ENCODE measurements around the gene MED15.

Gene MED15

DNA sequence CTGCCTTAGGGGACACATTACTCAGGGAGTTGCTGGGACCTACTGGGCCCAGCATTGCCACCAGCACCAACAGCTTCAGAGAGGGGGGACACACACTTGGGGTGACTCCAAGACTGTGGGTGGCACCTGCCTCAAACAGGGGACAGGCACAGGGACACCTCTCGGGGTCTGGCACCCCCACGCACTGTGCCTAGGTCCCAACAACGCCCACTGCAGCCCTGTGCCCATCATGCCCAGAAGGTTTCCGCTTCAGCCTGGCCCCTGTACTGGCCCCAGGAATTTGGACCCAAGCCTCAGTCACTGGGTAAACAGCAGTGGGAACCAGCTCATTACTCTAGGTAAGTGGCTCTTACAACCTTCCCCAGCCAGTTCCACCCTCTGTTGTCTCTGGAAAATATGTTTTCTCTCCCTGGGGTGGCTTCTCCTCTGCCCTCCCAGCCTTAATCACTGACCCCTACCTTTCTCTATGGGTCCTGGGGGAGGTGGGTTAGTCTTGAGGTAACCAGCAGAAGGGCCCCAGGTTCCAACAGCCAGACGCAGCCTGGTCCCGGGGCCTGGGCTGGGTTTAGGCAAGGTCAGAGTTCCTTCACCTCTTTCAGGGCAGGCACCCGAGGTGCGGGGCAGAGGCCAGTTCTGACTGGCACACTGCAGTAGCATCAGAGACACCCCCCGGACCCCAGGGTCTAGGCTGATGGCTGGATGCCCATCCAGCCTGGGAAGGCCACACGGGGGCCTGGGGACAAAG is 123.6 kb downstream of the MED15 start:
- no peak for DNase-seq

DNA sequence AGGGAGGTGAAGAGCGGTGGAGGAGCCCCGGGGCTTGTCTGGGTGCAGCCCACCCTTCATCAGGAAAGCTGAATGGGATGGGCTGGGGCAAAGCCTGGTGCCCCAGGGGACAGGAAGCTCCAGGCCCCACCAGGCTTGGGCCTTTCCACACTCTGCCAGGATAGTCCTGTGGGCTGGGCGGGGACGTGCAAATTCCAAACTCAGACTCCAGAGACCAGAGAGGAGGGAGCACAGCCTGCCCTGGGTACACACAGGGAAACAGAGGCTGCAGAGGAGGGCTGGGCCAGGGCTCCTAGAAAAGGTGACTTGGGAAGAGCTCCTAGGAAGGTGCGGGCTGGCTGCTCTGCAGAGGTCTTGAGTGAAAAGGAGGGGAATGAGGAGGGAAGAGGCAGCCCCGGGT is 124.7 kb downstream of the MED15 start:
- DNase-seq: no peak

DNA sequence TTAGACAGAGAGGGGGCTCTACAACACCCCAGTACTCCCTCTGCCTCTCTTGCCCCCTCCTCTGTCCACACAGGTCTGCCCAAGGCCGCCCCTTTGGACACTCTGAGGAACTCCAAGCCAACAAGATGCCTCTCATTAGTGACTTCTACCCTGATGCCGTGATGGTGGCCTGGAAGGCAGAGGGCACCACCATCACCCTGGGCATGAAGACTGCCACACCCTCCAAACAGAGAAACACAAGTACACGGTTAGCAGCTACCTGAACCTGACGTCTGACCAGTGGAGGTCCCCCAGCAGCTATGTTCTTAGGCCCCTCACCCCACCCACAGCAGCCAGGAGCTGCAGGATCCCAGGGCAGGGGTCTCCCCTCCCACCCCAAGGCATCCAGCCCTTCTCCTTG is 125.1 kb downstream of the MED15 start:
- no peak for DNase-seq

DNA sequence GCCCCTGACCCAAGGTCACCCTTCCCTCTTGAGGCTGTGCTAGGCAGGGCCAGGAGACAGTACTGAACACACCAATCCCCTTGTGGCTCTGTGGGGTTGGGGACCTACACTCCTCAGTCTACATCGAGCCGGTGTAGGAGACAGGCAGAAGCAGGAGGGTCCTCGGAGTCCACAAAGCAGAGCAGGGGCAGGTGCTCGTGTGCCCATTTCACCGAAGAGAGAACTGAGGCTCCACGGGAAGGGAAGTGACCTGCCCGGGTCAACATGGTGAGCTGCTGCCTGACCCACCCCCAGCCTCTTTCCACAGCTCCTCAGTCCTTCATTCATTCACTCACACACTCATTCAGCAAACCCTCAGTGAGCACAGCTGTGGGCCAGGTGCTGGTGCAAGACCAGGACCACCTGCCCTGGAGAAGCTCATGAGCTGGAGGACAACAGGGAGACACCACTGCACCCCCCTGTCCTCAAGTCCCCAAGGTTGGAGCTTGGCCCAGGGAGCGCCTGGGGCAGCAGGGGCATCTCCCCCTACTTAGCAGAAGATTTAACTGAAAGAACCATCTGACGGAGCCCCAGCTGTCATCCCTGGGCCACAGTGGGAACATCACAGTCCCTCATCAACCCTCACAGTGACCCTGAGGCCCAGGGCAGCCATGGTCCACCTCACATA is 127.3 kb downstream of the MED15 start:
- DNase-seq: no peak

DNA sequence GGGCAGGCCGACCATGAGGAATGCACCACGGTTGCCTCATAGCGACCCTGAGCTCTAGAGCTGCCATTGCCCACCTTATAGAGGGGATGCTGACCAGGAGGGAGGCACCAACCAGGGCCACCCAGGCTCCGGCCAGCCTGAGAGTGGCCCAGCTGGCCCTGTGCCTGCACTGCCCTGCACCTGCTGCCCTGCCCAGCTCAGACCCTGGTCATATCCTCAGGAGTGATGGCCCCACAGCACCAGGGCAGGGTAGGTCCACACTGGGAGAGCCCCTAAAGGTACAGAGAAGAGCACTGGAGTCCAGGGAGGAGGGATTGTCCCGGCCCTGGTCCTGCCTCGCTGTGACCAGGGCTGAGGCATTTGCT is 127.8 kb downstream of the MED15 start:
- no peak for DNase-seq

DNA sequence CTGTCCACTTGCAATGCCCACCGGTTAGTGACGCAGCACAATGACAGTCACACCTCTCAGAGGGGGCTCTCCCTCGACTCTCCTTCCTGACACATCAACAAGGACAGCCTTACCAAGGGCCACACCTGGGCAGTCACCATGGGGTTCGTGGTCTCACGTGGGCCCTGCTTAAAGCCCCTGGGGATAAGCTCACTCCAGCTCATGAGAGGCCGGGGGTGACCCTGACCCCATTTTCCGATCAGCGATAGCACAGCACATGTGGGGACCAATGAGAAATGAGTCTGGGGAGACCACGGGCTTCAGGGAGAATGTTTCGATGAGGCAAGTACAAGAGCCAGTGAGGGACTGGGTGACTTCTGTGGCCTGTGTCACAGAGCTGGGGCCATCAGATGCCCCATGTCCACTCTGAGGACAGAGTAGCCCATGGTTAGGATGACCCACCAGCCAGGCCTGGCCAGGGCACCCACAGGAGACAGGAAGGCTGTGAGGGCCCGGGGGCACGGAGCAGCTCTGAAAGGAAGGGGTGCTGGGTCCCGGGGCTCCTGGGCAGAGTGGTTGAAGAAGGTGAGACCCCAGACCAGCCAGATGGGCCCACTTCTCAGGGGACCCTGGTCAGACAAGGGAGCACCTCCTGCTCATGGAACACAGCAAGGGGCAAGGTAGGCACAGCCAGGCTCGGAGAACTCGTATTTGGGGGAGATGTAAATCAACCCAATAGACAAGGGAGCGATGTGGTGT is 128.8 kb downstream of the MED15 start:
- DNase-seq: no peak

DNA sequence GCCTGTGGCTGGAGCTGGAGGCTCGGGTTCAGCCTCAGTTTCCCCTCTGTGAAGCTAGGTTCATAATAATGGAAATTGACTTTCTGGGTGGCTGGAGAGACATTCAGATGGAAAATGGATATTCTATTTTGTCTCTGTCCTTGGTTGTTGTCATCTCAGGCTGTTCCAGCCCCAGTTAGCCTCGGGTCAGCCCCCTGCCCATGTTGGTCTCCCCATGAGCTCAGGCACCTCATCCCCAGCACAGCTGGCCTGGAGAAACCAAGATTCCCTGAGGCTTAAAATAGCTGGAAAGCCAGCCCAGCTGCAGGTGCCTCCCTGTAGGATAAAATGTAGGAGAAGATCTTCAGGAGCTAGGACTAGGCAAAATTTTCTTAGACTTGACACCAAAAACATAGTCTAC is 129.5 kb downstream of the MED15 start:
- no peak for DNase-seq
